Renal cortex interstitium (tissue), 11 donors: Measurements from ENCODE around the gene C1orf52. TPM values are rescaled to one million over a fixed set of nuclear protein-coding genes. Genes with fewer than 3 reads are reported as not detected.

Source experiments
- DNase-seq, 11 donors: peaks; one replicate each; pipeline ENCODE4 v3.0.0-alpha.2; 2013; ENCODE audit warnings: low read depth in 9 of 11, low spot score in 4 of 11; ENCODE audit errors: extremely low read depth in 1 of 11
- polyA plus RNA-seq, 3 donors: library from polyadenylated mRNA; unstranded; fragments of 120-200 nt; gene quantifications; one replicate each; pipeline ENCODE4 v1.2.1, GENCODE V29; 2013; ENCODE audit not compliant: insufficient read length in 3 of 3

The C1orf52 gene
- polyA plus RNA-seq, 3 donors = 38.4 to 48.0 (median 43.0) TPM

- DNase-seq = no peak
These were observed 29.9 kb upstream of the C1orf52 start for GRCh38 chr1:85289207-85289847.

GRCh38 chr1:85284202-85284601 is 24.7 kb upstream of the C1orf52 start:
- DNase-seq = no peak

- no peak for DNase-seq
These were observed 24.2 kb upstream of the C1orf52 start for GRCh38 chr1:85283475-85284199.

- no peak for DNase-seq
These were observed 23.0 kb upstream of the C1orf52 start for GRCh38 chr1:85282424-85282823.

GRCh38 chr1:85280636-85281035 is 21.2 kb upstream of the C1orf52 start:
- no peak for DNase-seq

- no peak for DNase-seq
These were observed 20.1 kb upstream of the C1orf52 start for GRCh38 chr1:85279458-85280080.

- no peak for DNase-seq
These were observed 19.4 kb upstream of the C1orf52 start for GRCh38 chr1:85278853-85279314.

GRCh38 chr1:85277802-85278201 is 18.3 kb upstream of the C1orf52 start:
- no peak for DNase-seq

GRCh38 chr1:85276978-85277639 is 17.6 kb upstream of the C1orf52 start:
- no peak for DNase-seq

- peak; percentile 94 to 97 (median 96) for DNase-seq
These were observed 16.9 kb upstream of the C1orf52 start, which contains the start of gene BCL10 for GRCh38 chr1:85276215-85276977. TSS of gene BCL10 (minus strand) at chr1:85276632. CDS start at chr1:85276352, 280 bp downstream.

GRCh38 chr1:85275701-85276214 is 16.3 kb upstream of the C1orf52 start:
- peak in 1 of 11 donors; percentile 16 for DNase-seq

GRCh38 chr1:85274969-85275453 is 15.5 kb upstream of the C1orf52 start:
- DNase-seq = peak in 2 of 11 donors; percentile 41 to 43

- no peak for DNase-seq
These were observed 13.9 kb upstream of the C1orf52 start for GRCh38 chr1:85273397-85273796.

- DNase-seq = no peak
These were observed 9.5 kb upstream of the C1orf52 start for GRCh38 chr1:85268801-85269585.

GRCh38 chr1:85267313-85267712 is 7.9 kb upstream of the C1orf52 start:
- DNase-seq = no peak

GRCh38 chr1:85264150-85264549 is 4.7 kb upstream of the C1orf52 start:
- no peak for DNase-seq

- no peak for DNase-seq
These were observed 3.5 kb upstream of the C1orf52 start for GRCh38 chr1:85262985-85263384.

GRCh38 chr1:85259912-85260274 is 431 bp upstream of the C1orf52 start:
- DNase-seq = no peak
